Right forelimb (tissue), 1 donor: Measurements from ENCODE around the gene ZNRF1.
"Not testable (repeated sequence)": the region's sequence is repeated elsewhere in the genome, so short reads cannot be mapped to it uniquely, and the experiment has no call there.

Experiments used
- DNase-seq: peaks from one replicate; pipeline ENCODE4 v3.0.0-alpha.2; 2018

ZNRF1 gene

DNA sequence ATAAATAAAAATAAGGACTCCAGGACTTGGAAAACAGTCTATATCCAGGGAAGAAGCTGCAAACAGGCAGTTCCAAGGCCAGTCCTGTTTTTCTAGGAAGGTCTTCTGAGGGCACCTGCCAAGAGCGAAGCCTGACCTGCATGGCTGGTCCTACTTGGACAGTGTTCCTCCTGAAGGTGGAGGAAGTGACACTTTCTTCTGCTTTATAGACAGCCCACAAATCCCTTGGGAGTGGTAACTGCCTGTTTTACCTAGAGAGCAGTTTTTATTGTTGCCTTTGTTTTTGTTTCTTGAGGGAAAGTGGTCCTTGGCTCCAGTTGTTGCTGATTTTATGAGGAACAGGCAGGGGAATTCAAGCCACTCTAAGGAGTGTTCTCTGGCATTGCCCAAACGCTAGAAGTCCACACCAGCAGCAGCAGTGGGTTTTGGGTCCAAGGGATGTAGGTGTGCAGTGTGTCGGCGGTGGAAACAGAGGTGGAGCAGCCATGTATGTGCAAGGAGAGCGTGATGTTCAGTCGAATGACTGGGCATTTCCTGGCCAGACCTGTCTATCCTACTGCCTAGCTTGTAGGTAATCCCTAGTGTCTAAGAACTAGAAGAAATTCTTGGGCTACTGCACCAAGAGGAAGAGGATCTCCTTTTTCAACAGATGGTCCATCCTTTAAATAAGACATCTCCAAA, 82.5 kb downstream of the ZNRF1 start:
- no peak for DNase-seq

DNA sequence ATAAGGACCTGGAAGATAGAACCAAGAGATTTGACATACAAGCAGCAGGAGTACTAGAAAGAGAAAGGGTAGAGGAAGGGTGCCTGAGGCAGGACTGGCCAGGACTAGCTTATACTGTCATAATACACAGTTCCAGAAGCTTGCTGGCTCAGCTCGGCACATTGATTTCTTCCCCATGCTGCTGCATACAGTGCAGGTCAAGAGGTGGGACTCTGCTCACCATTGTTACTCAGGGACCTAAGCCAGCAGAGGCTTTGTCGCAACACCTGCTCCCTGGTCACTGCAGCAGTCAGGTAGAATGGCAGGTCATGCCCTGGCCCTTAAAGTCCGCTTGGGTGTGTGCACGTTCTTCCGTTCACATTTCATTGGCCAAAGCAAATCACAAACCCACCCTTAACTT, 85.0 kb downstream of the ZNRF1 start:
- DNase-seq: no peak

DNA sequence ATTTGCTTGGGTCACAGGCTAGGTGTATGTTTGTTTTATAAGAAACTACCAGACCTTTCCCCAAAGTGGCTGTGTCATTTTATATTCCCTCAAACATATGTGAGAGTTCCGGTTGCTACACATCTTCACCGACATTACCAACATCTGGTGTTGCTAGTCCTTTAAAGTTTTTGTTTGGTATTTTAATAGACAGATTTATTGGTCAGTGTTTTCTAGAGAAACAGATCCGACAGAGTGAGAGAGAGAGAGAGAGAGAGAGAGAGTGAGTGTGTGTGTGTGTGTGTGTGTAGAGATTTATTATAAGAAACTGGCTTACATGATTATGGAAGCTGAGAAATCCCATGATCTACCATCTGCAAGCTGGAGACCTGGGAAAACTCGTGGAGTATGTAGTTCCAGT, 86.7 kb downstream of the ZNRF1 start:
- DNase-seq: no peak

DNA sequence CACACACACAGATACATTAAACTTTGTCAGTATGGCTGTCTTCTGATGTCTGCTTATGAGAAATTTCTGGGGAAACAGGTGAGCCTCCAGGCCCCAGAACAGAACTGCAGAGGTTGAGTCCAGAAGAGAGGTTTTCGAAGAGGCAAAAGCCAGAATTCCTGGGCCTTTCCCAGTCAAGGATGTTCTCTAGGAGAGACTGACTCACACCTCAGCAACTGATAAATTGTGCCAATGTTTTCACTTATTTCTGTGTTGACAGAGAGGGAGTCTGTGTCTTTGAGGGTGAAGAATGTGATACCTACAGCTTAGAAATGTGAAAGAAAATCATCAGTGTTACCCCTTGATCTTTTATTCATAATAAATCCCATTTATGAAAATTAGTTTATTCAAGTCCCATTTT, 87.5 kb downstream of the ZNRF1 start:
- DNase-seq: no peak

DNA sequence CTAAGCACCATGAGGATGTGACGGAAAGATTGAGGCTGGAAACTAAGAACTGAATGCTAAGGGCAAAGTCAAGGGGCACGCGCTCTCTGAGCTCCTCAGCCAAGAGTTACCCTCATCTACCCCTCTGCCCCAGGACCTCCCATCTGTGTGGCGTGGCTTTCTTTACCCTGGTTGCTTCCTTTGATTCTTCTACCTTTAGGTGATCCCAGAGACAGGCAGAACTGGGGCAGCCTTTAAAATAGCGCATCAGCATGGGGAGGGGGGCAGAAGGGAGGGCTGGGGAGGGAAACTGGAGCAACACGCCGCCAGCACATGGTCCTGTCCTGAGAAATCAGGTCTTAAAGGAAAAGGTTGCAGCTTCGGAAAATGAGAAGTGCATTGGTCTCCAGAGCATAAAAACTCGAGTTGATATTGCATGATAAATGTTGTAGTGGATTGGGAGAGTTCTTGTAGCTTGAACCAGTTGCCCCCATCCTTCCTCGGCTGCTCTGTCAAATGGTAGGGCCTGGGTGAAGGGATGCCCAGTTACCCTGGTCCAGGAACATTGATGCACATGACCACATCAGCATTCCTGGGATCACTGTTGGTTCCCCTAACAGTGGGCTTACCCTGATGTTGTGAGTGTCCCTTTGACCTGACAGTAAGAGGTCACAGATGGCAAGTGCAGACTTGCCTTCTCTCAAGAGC, 88.0 kb downstream of the ZNRF1 start:
- DNase-seq: no peak

DNA sequence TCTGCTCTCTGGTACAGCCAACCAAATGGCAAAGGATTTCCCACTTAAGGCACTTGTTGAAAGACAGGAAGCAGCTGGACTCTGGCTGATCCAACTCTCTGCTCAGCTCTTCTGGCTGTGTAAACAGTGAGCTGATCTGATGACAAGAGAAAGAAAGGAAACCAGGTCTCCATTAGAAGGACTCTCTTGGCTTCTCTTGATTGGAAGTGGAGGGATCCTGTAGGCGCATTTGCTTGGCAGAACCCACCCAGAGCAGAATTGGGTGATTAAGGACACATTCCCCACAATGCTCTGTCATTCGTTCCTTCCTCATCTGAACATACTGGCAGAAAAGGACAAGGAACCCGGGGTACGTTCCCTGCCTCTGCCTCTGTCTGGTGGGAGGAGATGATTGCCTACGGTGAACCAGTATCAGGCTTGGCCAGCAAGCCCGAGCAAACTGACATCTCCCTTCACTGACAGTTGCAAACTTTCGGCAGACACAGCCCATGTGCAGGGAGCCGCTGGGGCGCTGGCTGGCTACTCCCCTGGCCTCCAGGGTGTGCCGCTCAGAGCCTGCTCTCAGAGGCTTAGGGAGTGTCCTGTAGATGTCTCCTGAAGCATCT, 88.7 kb downstream of the ZNRF1 start:
- no peak for DNase-seq

DNA sequence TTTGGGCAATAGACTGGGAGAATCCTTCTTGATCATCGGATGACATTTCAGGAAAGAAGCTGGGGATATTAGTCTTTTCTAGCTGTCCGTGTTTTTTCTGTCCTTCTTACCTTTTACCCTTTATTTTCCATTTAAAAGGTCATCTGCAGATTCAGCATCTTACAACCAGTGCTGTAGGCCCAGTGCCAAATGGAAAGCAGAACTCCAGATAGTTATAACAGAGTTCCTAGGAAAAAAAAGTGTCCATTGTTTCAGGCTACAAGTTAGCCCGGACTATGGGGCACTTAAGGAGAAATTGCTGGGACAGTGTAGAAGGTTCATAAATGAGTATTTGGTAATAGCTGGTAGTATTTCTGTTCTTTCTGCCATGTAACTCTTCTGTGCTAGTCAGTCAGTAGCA, 89.4 kb downstream of the ZNRF1 start:
- DNase-seq: no peak

DNA sequence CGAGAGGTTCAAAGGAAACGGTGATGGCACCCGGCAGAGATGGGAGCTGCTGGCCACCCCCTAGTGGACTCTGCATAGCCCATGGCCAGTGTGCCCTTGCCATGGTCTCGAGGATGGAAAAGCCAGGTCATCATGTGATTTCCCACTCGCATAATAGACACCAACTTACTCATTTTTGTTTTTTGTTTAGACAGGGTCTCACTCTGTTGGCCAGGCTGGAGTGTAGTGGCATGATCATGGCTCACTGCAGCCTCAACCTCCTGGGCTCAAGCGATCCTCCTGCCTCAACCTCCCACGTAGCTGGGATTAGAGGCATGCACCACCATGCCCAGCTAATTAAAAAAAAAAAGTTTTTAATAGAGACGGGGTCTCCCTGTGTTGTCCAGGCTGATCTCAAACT, 90.1 kb downstream of the ZNRF1 start:
- no peak for DNase-seq

DNA sequence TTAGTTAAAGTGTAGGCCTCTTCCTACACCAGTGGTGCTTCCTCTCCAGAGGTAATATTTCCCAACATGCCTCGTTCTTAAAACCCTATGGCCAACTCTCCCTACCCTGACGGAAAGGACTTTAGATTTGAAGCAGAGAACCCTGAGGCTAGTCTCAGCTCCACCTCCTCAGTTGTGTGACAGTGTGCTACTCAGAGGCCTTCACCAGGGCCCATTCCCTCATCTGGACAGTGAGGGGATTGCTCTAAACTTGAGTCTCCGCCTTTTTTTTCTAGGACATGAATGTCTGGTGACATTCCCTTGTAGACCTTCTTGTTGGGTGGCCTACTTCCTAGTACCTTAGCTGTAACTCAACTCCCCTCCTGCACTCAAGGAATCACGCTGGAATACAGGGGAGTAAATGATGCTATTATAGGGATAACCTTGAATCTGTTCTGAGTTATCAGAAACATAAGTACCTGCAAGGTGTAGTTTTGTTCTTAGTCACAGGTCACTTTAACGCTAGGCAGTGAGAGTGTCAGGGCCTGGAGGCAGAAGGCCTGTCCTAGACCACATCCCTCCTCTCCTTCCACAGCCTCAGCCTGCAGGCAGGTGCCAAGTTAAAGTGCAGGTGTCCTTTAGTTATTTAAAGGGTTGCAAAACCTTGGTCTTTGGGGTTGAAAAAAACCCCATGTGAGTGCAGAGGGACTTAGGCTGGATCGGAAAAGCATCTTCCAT, 90.8 kb downstream of the ZNRF1 start:
- DNase-seq: no peak

DNA sequence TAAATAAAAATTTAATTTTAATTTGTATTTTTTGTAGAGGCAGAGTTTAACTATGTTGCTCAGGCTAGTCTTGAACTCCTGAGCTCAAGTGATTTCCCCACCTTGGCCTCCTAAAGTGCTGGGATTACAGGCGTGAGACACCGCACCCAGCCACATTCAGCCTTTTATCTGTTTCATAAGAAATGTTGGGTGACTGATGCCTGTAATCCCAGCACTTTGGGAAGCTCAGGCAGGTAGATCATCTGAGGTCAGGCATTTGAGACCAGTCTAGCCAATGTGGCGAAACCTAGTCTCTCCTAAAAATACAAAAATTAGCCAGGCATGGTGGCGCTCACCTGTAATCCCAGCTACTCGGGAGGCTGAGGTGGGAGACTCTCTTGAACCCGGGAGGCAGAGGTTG, 92.1 kb downstream of the ZNRF1 start:
- DNase-seq: not testable (repeated sequence)

DNA sequence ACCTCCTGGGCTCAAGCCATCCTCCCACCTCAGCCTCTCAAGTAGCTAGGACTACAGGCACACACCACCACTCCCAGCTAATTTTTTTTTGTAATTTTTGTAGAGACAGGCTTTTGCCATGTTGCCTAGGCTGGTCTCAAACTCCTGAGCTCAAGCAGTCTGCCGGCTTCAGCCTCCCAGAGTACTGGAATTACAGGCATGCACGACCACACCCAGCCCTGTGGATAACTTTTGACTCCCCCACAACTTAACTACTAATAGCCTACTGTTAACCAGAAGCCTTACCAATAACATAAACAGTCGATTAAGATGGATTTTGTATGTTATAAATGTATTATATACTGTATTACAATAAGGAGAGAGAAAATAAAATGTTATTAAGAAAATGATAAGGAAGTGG, 92.8 kb downstream of the ZNRF1 start:
- not testable (repeated sequence) for DNase-seq

DNA sequence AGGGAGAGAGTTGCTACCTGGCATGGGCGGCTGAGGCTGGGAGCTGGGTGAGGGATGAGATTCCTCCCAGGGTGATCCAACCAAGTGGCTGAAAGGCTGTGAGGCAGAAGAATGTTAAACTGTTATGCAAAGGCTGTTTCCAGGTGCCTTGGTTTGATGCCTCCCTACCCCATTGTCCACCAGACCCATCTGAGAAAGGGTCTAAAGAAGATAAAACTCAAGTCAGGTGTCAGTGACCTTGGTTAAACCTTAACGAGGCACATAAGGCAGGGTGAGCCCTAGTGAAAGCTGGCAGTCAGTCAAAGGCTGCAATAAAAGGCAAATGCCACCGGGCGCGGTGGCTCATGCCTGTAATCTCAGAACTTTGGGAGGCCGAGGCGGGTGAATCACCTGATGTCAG, 94.0 kb downstream of the ZNRF1 start:
- no peak for DNase-seq

DNA sequence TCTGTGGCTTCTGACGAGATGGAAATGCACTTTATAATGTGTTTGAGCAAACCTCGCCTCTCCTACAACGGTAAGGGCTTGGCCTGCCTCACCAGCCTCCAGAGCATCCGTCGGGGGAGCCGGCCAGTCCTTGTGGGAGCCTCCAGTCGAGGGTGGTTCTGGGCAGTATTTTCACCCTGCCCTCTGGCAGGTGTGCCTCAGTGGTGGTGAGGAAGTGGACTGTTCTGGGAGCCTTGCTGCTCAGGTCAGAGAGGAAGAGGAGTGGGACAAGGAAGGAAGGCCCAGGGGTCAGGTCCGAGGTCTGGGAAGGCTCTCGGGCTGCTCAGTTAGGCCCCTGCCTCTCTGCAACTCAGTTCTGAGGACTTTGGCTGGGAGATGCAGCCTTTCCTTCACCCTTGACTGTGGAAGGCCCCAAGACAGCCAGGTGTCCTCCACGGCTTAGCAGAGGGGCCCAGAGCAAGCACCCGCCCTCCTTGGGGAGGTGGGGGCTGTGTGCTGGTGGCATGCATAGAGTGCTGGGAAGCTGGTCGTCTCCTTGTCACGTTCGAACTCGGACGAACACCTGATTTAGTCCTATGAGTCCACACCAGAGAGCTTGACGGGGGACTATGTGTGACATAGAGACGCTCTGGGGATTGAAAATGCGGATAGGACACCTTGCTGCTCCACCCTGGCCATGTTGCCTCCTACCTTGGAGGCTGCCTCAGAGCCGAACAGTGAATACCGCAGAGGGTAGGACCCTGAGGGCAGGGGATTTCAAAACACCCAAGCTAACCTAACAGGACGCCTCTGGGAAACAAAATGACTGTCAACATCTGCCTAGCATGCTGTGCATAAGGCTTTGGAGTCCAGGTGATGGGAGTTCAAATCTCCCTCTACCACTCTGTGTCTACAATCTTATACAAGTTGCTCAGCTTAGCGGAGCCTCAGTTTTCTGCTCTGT, 95.0 kb downstream of the ZNRF1 start:
- DNase-seq: no peak

DNA sequence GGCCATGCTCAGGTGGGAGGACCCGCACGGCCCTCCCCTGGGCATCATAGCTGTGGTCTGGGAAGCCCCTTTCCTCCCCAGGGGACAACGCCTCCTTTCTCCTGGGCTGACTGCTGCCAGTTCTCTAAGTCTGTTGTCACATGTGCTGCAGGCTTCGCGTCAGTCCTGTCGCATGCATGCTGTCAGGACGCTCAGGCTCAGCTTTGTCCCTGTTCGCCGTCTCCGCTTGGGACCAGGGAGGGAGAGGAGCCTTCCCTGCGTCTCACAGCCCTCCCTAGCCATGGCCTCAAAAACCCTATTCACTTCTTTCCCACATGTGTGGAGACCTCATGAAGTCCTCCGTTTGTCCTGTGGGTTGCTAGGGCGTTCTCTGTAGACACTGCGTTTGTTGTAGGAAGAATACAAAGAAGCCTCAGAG, 96.4 kb downstream of the ZNRF1 start:
- DNase-seq: no peak

DNA sequence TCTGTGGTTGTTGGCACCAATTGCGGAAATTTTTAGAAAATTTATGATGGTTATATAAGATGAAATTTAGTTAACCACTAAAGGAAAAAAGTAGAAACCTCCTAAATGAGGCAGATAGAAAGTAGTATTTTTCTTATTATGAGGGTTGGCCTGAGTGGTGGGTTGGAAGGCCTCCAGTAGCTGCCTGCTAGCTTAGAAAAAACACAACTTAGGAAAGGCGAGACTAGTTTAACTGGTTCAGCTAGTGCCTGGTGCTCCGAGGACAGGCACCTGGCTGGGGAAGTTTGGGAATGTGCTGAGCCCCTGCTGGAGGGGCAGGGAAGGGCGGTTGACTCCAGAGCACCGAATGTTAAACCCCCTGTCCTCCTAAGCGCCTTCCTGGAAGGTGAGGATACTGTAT, 97.8 kb downstream of the ZNRF1 start:
- no peak for DNase-seq

DNA sequence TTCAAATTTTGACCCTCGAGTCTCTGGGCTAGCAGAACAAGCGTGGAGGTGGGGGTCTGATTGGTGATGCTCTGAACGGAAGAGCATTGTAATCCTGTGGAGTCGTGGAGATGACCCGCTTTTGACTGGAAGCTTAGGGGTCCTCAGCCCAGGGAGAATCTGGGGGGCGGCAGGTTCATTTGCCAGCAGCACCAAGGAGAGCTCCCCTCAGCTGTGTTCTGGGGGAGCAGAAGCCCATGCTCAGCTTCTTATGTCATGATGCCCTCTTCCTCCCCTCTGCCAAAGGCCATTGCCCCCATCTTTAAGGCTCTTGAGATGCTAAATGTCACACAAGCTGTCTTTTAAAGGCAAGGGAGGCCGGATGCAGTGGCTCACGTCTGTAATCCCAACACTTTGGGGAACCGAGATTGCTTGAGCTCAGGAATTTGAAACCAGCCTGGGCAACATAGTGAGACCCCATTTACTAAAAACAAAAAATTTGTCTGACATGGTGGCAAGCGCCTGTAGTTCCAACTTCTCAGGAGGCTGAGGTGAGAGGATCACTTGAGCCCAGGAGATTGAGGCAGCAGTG, 98.5 kb downstream of the ZNRF1 start:
- no peak for DNase-seq

DNA sequence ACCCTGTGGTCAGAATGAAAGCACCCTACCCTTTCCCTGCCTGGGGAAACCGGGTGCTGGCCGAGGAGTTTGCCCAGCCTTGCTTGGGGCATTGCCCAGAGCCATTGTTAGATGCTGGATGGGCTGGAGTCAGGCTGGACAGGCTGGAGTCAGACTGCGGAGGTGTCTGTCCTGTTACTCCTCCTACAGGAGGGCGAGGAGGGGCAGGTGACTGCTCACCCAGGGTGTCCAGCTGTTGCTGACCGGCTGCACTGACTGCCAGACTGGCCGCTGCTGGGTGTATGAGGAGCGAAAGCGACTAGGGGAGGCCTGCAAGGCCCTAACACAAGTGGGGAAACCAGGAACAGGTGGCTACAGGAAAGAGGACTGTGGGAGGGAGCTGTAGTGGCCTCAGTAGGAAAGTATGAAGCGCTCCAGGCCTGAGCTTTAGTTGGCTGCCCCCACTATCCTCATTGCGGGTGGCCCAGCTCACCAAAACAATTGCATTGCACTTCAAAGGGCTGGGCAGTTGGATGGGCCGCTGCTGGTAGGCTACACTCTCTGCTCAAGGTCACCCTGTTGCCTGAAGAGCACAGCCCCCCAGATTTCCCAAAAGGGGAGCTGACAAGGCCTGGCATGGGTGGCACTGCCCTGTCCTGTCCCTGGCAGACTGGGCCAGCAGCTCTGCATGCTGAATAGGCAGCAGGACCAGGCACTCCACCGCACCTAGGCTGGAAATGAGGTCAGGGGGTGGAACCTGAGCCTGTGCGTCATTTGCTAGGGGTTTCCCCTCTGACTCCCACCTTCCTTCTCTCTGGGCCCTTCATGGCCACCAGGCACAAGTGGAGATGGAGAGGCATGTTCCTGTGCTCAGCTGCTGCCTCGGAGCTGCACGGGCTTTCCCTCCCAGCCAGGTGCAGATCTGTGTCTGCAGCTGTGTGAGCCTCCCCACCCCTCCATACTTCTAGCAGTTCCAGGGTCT, 99.4 kb downstream of the ZNRF1 start:
- no peak for DNase-seq

DNA sequence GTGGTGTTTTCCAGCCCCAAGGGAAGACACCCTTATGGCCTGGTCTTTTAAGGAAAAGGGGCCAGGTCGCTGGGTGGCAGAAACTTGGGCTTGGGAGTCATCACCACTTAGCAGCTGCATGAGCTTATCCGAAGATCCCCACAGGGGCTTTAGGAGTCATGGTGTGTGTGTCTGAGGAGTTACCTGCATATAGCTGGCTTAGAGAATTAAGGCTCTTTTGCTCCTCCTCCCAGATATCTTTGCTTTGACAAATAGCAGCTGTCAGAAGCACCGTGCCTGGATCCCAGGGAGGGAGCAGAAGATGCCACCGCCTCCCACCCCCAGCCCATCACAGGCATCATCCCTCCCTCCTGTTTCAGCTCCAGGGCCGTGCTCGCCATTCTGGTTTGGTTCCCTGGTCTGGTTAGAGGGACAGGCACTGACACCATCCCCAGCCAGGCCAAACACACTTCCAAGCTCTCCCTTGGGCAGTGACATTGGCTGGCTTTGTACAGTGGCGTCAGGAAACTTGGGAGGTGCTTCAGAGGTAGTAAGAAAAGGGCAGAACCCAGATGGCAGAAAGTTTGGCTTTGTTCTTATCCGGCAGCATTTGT, 100.3 kb downstream of the ZNRF1 start:
- DNase-seq: no peak

DNA sequence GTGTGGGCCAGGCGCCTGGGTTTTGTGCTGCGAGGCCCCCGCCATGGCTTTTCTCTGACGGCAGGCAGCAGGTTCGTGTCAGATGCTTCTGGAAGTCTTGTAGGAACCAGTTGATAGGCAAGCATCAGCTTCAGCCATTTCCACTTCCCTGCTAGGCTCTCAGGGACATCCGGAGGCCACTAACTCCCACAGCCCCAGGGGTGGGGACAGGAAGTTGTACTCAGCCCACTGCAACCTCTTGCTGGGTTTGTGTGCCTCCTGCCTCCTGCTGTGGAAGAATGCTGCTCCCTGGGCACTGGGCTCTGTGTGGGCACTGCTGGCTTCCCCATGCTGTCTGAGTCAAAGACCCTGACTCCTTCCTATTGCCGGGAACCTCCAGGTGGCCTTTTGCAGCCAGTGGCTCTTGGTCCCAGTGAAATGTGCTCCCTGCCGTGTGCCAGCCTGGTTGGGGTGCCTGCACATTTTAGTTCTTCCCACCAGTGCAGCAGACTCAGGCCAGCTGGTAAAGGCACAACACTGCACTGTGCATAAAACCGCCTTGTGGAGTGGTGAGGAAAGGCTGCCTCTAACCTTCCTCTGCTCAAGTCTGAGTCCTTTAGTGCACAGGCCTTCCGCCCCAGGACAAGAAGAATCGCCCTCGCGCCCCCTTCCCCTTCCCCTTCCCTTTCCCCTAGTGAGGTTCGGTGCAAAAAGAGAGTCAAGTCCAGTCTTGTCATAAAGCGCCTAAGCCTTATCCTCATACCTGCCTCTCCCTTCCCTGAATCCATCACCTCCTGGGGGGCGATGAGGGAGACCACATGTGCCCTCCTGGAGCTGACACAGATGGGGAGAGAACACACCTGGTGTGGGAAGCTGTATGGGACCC, 101.1 kb downstream of the ZNRF1 start:
- DNase-seq: no peak

DNA sequence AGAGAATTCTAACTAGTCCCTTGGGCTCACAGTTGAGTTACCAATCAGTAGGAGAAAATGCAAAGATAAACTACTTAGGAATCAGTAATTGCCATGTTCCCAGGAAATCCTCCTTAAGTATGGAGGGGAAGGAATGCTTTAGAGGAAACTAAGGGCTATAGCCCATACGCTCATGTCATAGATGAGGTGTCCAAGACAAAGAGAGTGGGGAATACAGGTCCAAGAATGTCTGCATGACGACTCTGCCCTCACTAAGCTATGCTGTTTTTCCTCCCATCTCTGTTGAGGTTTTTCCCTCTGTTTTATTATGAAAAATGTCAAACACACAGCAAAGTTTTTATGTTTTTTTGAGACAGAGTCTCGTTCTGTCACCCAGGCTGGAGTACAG, 101.8 kb downstream of the ZNRF1 start:
- DNase-seq: no peak
